Stomach (tissue), 4 donors: Measurements from ENCODE around the gene IGSF10.

ENCODE experiments used
- POLR2A ChIP-seq, 4 donors: fragments of 450-650 bp; IDR thresholded peaks; one replicate each; pipeline ENCODE4 v1.6.1; 2016; ENCODE audit warnings: antibody characterized with exemption in 4 of 4, control low read depth in 2 of 4, mild to moderate bottlenecking in 1 of 4, moderate library complexity in 1 of 4
- POLR2AphosphoS5 ChIP-seq, 3 donors: sonication (generic); formaldehyde crosslinking; IDR thresholded peaks; one replicate each; pipeline ENCODE4 v1.6.1; 2016; ENCODE audit warnings: antibody characterized with exemption in 3 of 3
- TF ChIP-seq, protein P1 (sequence below), 7 experiments: fragments of 450-650 bp in 4 of 7; fragments of 200-600 bp in 3 of 7; sonication (generic) in 3 of 7; IDR thresholded peaks; one replicate each; pipeline ENCODE4 v1.5.1; 2016 to 2019; ENCODE audit warnings: antibody characterized with exemption in 7 of 7, control low read depth in 2 of 7, mild to moderate bottlenecking in 1 of 7

DNA sequence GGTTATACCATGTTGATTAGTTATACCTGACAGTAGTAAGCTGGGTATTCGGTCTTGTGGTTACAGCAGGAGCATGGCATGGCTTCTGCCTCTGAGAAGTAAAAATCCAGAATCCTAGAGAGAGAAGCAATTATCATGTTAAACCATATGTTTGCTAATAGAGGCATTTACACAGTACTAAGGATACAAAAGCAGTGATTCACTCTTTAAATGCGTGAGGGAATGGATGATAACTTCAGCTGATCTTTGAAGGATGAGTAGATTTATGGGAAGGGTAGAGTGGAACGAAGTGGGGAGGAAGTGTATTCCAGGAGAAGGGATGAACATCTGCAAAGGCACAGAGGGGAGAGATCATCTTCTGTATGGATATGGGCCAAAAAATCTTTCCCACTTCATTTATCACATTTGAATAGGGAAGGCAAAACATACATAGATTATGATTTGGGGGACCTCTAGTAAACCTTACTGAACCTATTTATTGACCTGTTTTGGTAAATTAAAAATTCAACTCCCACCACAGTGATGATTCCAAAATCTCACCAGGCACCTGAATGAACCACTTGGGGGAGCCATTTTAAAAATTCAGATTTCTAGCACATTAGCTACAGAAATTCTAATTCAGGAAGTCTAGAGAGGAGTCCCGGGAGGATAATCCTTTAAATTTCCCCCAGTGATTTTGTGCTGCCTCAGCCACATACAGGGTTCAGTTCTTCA is 35.1 kb downstream of the IGSF10 start:
- TF ChIP-seq, protein P1, sequence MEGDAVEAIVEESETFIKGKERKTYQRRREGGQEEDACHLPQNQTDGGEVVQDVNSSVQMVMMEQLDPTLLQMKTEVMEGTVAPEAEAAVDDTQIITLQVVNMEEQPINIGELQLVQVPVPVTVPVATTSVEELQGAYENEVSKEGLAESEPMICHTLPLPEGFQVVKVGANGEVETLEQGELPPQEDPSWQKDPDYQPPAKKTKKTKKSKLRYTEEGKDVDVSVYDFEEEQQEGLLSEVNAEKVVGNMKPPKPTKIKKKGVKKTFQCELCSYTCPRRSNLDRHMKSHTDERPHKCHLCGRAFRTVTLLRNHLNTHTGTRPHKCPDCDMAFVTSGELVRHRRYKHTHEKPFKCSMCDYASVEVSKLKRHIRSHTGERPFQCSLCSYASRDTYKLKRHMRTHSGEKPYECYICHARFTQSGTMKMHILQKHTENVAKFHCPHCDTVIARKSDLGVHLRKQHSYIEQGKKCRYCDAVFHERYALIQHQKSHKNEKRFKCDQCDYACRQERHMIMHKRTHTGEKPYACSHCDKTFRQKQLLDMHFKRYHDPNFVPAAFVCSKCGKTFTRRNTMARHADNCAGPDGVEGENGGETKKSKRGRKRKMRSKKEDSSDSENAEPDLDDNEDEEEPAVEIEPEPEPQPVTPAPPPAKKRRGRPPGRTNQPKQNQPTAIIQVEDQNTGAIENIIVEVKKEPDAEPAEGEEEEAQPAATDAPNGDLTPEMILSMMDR (IDR thresholded peaks at IDR 0.05) = no peak
- no peak for TF ChIP-seq POLR2A (IDR thresholded peaks at IDR 0.05)
- TF ChIP-seq POLR2AphosphoS5 (IDR thresholded peaks at IDR 0.05) = no peak
